Measurements from ENCODE around the gene DHRSX. TPM values are rescaled to one million over a fixed set of nuclear protein-coding genes. Genes with fewer than 3 reads are reported as not detected.

The DHRSX gene
- polyA plus RNA-seq, 3 donors: 12.9 to 33.2 (median 28.3) TPM

DNA sequence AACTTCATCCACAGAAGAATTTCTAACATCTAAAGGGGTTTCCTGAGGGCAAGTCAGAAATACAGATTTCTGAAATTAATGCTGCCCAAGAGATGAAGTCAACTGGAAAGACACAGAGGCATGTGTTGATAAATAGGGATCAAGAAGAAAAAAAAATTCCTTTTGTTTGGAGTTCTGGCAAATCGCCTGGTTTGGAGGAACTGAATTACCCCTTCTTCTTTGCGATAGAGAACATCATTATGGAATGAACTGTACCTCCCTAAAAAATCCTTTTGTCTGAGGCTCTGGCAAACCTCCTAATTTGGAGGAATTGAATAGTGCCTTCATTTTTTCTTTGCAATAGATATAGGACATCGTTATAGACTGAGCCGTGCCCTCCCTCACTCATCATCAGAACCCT is 200.9 kb downstream of the DHRSX start:
- H3K27ac ChIP-seq (ENCODE audit: low read depth in 1 of 2, low read length in 2 of 2): no peak overlapping the region
- Mint-ChIP-seq H3K27ac (peak overlapping the region in 1 of 7 donors; percentile 69), H3K27me3 (ENCODE audit: low read depth in 3 of 3) (no peaks in the 10 kb centered on the region), H3K36me3 (peaks cover 5 to 13% of the 10 kb centered on the region in 2 donors), H3K4me1 (no peaks in the 10 kb centered on the region), H3K4me3 (no peak overlapping the region), H3K9me3 (peaks cover 4 to 23% (median 12%) of the 10 kb centered on the region in 7 donors)
- no CpG with 5 or more reads among the region's 4 CpGs for WGBS (ENCODE audit: insufficient coverage)
- H3K4me3 ChIP-seq (replicated peaks in 1 of 3; ENCODE audit: low read depth in 2 of 3, low read length in 3 of 3): no peak overlapping the region
- no peaks in the 10 kb centered on the region for H3K27me3 ChIP-seq (ENCODE audit: control insufficient read depth in 2 of 2, insufficient read depth in 2 of 2, low read length in 2 of 2)
- H2AFZ ChIP-seq (ENCODE audit: insufficient read depth, low read depth, low read length, poor library complexity, severe bottlenecking): no peak overlapping the region
- no peak overlapping the region for H3K9ac ChIP-seq (ENCODE audit: insufficient read depth, low read length, poor library complexity, severe bottlenecking)
- H3K79me2 ChIP-seq (ENCODE audit: insufficient read depth, low read length): no peaks in the 10 kb centered on the region
- intact Hi-C loops (cut with micrococcal nuclease): no loop called here
- H3K4me1 ChIP-seq (ENCODE audit: control insufficient read depth in 1 of 2, insufficient read depth in 2 of 2, low read length in 2 of 2): no peaks in the 10 kb centered on the region
- DNase-seq: no peak
- no peaks in the 10 kb centered on the region for H4K20me1 ChIP-seq (ENCODE audit: insufficient read depth, low read length)
- H3K36me3 ChIP-seq (replicated peaks in 1 of 2; ENCODE audit: control insufficient read depth in 1 of 2, insufficient read depth in 2 of 2, low read length in 2 of 2): no peaks in the 10 kb centered on the region
- H3K9me3 ChIP-seq (replicated peaks in 1 of 2; ENCODE audit: control insufficient read depth in 1 of 2, insufficient read depth in 1 of 2, low read length in 2 of 2): peaks cover 6 to 14% of the 10 kb centered on the region in 2 donors
- TF ChIP-seq, protein P1, sequence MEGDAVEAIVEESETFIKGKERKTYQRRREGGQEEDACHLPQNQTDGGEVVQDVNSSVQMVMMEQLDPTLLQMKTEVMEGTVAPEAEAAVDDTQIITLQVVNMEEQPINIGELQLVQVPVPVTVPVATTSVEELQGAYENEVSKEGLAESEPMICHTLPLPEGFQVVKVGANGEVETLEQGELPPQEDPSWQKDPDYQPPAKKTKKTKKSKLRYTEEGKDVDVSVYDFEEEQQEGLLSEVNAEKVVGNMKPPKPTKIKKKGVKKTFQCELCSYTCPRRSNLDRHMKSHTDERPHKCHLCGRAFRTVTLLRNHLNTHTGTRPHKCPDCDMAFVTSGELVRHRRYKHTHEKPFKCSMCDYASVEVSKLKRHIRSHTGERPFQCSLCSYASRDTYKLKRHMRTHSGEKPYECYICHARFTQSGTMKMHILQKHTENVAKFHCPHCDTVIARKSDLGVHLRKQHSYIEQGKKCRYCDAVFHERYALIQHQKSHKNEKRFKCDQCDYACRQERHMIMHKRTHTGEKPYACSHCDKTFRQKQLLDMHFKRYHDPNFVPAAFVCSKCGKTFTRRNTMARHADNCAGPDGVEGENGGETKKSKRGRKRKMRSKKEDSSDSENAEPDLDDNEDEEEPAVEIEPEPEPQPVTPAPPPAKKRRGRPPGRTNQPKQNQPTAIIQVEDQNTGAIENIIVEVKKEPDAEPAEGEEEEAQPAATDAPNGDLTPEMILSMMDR (IDR thresholded peaks at IDR 0.05): no peak
- no peak overlapping the region for H3K4me2 ChIP-seq (replicated peaks; ENCODE audit: extremely low read depth, low read length, poor library complexity, severe bottlenecking)

- intact Hi-C loops (cut with micrococcal nuclease): no loop called here
- H3K9ac ChIP-seq (ENCODE audit: insufficient read depth, low read length, poor library complexity, severe bottlenecking): no peak overlapping the region
- DNase-seq: no peak
- peaks cover 6 to 56% of the 10 kb centered on the region in 2 donors for H3K36me3 ChIP-seq (replicated peaks in 1 of 2; ENCODE audit: control insufficient read depth in 1 of 2, insufficient read depth in 2 of 2, low read length in 2 of 2)
- H3K36me3 Mint-ChIP-seq: peaks cover 39 to 40% of the 10 kb centered on the region in 2 donors
- H3K4me1 Mint-ChIP-seq: no peaks in the 10 kb centered on the region
- H3K4me1 ChIP-seq (ENCODE audit: control insufficient read depth in 1 of 2, insufficient read depth in 2 of 2, low read length in 2 of 2): no peaks in the 10 kb centered on the region
- H3K27me3 ChIP-seq (ENCODE audit: control insufficient read depth in 2 of 2, insufficient read depth in 2 of 2, low read length in 2 of 2): no peaks in the 10 kb centered on the region
- no peak overlapping the region for H3K4me2 ChIP-seq (replicated peaks; ENCODE audit: extremely low read depth, low read length, poor library complexity, severe bottlenecking)
- H3K27ac Mint-ChIP-seq: no peak overlapping the region
- H4K20me1 ChIP-seq (ENCODE audit: insufficient read depth, low read length): no peaks in the 10 kb centered on the region
- H3K79me2 ChIP-seq (ENCODE audit: insufficient read depth, low read length): no peaks in the 10 kb centered on the region
- WGBS (ENCODE audit: insufficient coverage): 71% methylated on average over 1 of the region's 2 CpGs
- H3K9me3 ChIP-seq (replicated peaks in 1 of 2; ENCODE audit: control insufficient read depth in 1 of 2, insufficient read depth in 1 of 2, low read length in 2 of 2): no peaks in the 10 kb centered on the region
- no peak overlapping the region for H3K27ac ChIP-seq (ENCODE audit: low read depth in 1 of 2, low read length in 2 of 2)
- H3K4me3 ChIP-seq (replicated peaks in 1 of 3; ENCODE audit: low read depth in 2 of 3, low read length in 3 of 3): no peak overlapping the region
- peaks cover 0 to 3% (median 0%) of the 10 kb centered on the region in 3 donors for H3K27me3 Mint-ChIP-seq (ENCODE audit: low read depth in 3 of 3)
- peaks cover 0 to 8% (median 3%) of the 10 kb centered on the region in 7 donors for H3K9me3 Mint-ChIP-seq
- TF ChIP-seq, protein P1 (IDR thresholded peaks at IDR 0.05): no peak
- no peak overlapping the region for H2AFZ ChIP-seq (ENCODE audit: insufficient read depth, low read depth, low read length, poor library complexity, severe bottlenecking)
- H3K4me3 Mint-ChIP-seq: no peak overlapping the region
Observed at GRCh38 chrX:2286731-2287130, 214.0 kb downstream of the DHRSX start.

Data from CD14-positive monocyte (primary cell).